SK-N-SH (cell line): ENCODE results near the gene ZNF667.

Experiments used
- EZH2phosphoT487 ChIP-seq: fragments of 200-600 bp; sonication (generic); IDR thresholded peaks from 2 replicates; pipeline ENCODE4 v1.6.1; 2017; ENCODE audit warnings: low read depth, mixed run types, mild to moderate bottlenecking, antibody characterized with exemption, moderate library complexity, borderline replicate concordance
- JUND ChIP-seq: IDR thresholded peaks from 2 replicates; pipeline ENCODE4 v1.4.0; 2012
- MAX ChIP-seq: IDR thresholded peaks from 2 replicates; pipeline ENCODE4 v1.4.0; 2012; ENCODE audit warnings: low read depth
- POLR2AphosphoS5 ChIP-seq: IDR thresholded peaks from 2 replicates; pipeline ENCODE4 v1.6.1; 2012; ENCODE audit warnings: low read depth, low read length
- RAD21 ChIP-seq: IDR thresholded peaks from 2 replicates; pipeline ENCODE4 v1.6.1; 2012; ENCODE audit warnings: mild to moderate bottlenecking, low read length
- RCOR1 ChIP-seq: fragments of 150-350 bp; IDR thresholded peaks from 2 replicates; pipeline ENCODE4 v1.6.1; 2017; ENCODE audit warnings: antibody characterized with exemption, low read length
- RXRA ChIP-seq: IDR thresholded peaks from 2 replicates; pipeline ENCODE4 v1.4.0; 2012; ENCODE audit warnings: low read depth, mild to moderate bottlenecking, borderline replicate concordance
- TCF12 ChIP-seq: IDR thresholded peaks from 2 replicates; pipeline ENCODE4 v1.4.0; 2012
- YY1 ChIP-seq: IDR thresholded peaks from 2 replicates; pipeline ENCODE4 v1.4.0; 2012; ENCODE audit warnings: low read depth, mild to moderate bottlenecking
- ZBTB33 ChIP-seq: IDR thresholded peaks from 2 replicates; pipeline ENCODE4 v1.4.0; 2012; ENCODE audit warnings: low read depth, borderline replicate concordance
- TF ChIP-seq, protein P1 (sequence below): fragments of 200-600 bp; sonication (generic); IDR thresholded peaks from 2 replicates; pipeline ENCODE4 v1.6.1; 2017; ENCODE audit warnings: antibody characterized with exemption, mild to moderate bottlenecking, moderate library complexity
- TF ChIP-seq, protein P2 (sequence below): IDR thresholded peaks from 2 replicates; pipeline ENCODE4; 2012

GRCh38 chr19:56423276-56423984, 53.7 kb downstream of the ZNF667 start:
- TF ChIP-seq, protein P1, sequence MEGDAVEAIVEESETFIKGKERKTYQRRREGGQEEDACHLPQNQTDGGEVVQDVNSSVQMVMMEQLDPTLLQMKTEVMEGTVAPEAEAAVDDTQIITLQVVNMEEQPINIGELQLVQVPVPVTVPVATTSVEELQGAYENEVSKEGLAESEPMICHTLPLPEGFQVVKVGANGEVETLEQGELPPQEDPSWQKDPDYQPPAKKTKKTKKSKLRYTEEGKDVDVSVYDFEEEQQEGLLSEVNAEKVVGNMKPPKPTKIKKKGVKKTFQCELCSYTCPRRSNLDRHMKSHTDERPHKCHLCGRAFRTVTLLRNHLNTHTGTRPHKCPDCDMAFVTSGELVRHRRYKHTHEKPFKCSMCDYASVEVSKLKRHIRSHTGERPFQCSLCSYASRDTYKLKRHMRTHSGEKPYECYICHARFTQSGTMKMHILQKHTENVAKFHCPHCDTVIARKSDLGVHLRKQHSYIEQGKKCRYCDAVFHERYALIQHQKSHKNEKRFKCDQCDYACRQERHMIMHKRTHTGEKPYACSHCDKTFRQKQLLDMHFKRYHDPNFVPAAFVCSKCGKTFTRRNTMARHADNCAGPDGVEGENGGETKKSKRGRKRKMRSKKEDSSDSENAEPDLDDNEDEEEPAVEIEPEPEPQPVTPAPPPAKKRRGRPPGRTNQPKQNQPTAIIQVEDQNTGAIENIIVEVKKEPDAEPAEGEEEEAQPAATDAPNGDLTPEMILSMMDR: no peak
- no peak for TF ChIP-seq RAD21
- TF ChIP-seq YY1: no peak
- TF ChIP-seq TCF12: no peak
- no peak for TF ChIP-seq EZH2phosphoT487
- TF ChIP-seq RXRA: no peak
- no peak for TF ChIP-seq RCOR1
- TF ChIP-seq JUND: no peak
- TF ChIP-seq ZBTB33: no peak
- no peak for TF ChIP-seq POLR2AphosphoS5
- TF ChIP-seq, protein P2, sequence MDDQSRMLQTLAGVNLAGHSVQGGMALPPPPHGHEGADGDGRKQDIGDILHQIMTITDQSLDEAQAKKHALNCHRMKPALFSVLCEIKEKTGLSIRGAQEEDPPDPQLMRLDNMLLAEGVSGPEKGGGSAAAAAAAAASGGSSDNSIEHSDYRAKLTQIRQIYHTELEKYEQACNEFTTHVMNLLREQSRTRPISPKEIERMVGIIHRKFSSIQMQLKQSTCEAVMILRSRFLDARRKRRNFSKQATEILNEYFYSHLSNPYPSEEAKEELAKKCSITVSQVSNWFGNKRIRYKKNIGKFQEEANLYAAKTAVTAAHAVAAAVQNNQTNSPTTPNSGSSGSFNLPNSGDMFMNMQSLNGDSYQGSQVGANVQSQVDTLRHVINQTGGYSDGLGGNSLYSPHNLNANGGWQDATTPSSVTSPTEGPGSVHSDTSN: no peak
- no peak for TF ChIP-seq MAX
